ENCODE results near the gene DNMBP.

The DNMBP gene

DNA sequence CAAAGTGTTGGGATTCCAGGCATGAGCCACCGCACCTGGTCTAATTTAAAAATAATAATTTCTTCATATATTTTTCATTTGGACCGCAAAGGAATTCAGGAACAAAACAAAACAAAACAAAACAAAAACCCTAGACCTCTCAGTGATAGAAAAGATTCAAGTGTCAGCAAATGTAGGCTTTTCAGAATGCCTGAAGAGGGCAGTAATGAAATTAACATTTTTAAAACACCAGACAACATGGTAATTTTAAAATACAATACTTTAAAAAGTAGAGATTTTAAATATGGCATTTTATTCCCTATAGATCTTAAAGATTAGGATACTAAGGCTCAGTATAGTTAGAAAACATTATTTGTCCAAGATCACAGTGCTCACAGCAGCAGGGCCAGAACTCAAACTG is 36.6 kb downstream of the DNMBP start:
- no peaks in the 10 kb centered on the region for H4K20me1 ChIP-seq (ENCODE audit: insufficient read depth, low read length)
- H3K36me3 ChIP-seq (replicated peaks; ENCODE audit: insufficient read depth, low read length): no peaks in the 10 kb centered on the region
- H3K27ac ChIP-seq (ENCODE audit: low read length): no peak overlapping the region
- no peak for DNase-seq
- H3K79me2 ChIP-seq (ENCODE audit: low read length): no peaks in the 10 kb centered on the region
- H3K4me2 ChIP-seq (ENCODE audit: low read depth, low read length): no peak overlapping the region
- TF ChIP-seq CTCF (IDR thresholded peaks at IDR 0.05; ENCODE audit: low read length) (no peak; the same call in 1 of the 2 replicates), EZH2phosphoT487 (IDR thresholded peaks at IDR 0.05; ENCODE audit: low read length) (no peak), EZH2 (optimal IDR thresholded peaks at IDR 0.05; ENCODE audit: low read depth, low read length) (no peak)
- no peak overlapping the region for H2AFZ ChIP-seq (ENCODE audit: low read length)
- H3K9me3 ChIP-seq (replicated peaks; ENCODE audit: insufficient read depth, low read length): no peaks in the 10 kb centered on the region
- H3K9ac ChIP-seq (ENCODE audit: low read length): no peak overlapping the region
- no peak overlapping the region for H3K4me3 ChIP-seq (ENCODE audit: low read length)
- H3K4me1 ChIP-seq (ENCODE audit: low read length): no peaks in the 10 kb centered on the region
- no peaks in the 10 kb centered on the region for H3K27me3 ChIP-seq (replicated peaks; ENCODE audit: insufficient read depth, low read length)
- H3F3A ChIP-seq (ENCODE audit: insufficient read depth, low read length): no peaks in the 10 kb centered on the region
- H3K9me2 ChIP-seq (replicated peaks; ENCODE audit: insufficient read depth, low read length): no peaks in the 10 kb centered on the region

DNA sequence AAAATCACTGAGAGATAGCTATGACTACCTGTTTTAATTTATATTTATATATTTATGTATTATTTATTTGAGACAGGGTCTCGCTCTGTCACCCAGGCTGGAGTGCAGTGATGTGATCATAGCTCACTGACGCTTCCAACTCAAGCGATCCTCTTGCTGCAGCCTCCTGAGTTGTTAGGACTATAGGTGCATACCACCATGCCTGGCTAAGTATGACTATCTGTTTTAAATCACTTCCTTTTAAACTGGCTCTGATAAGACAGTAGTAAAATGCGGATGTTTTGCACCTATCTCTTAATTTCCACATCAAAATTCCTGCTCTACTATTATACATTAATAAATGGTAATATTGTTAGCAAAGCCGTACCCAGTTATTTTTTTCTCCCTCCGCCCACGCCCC is 41.8 kb downstream of the DNMBP start:
- no peaks in the 10 kb centered on the region for H3K27me3 ChIP-seq (replicated peaks; ENCODE audit: insufficient read depth, low read length)
- H3K27ac ChIP-seq (ENCODE audit: low read length): no peak overlapping the region
- H3K9me2 ChIP-seq (replicated peaks; ENCODE audit: insufficient read depth, low read length): no peaks in the 10 kb centered on the region
- H3F3A ChIP-seq (ENCODE audit: insufficient read depth, low read length): no peaks in the 10 kb centered on the region
- no peak for DNase-seq
- no peaks in the 10 kb centered on the region for H3K4me1 ChIP-seq (ENCODE audit: low read length)
- no peaks in the 10 kb centered on the region for H3K9me3 ChIP-seq (replicated peaks; ENCODE audit: insufficient read depth, low read length)
- no peaks in the 10 kb centered on the region for H3K79me2 ChIP-seq (ENCODE audit: low read length)
- H2AFZ ChIP-seq (ENCODE audit: low read length): no peak overlapping the region
- no peak overlapping the region for H3K4me2 ChIP-seq (ENCODE audit: low read depth, low read length)
- H3K4me3 ChIP-seq (ENCODE audit: low read length): no peak overlapping the region
- no peak for TF ChIP-seq CTCF (IDR thresholded peaks at IDR 0.05; ENCODE audit: low read length)
- no peak for TF ChIP-seq EZH2 (optimal IDR thresholded peaks at IDR 0.05; ENCODE audit: low read depth, low read length)
- no peak for TF ChIP-seq EZH2phosphoT487 (IDR thresholded peaks at IDR 0.05; ENCODE audit: low read length)
- no peaks in the 10 kb centered on the region for H3K36me3 ChIP-seq (replicated peaks; ENCODE audit: insufficient read depth, low read length)
- H3K9ac ChIP-seq (ENCODE audit: low read length): no peak overlapping the region
- no peaks in the 10 kb centered on the region for H4K20me1 ChIP-seq (ENCODE audit: insufficient read depth, low read length)

DNA sequence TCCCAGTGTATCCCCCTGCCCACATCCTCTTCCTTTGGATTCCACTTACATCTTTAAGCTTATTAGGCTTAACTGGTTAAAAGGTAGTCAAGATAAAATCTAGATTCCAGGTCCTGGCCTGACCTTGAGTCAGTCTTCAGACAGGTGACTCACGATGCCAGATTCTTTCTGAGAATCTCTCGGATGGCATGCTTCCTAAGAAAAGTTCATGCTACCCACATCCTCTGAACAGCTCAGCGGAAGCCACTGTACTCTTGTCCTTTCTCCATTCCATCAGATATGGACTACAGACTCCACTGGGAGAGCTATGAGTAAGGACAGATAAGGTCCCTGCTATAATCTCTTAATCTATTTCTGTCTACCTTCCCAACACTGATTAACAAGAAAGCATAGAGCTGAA is 43.4 kb downstream of the DNMBP start:
- TF ChIP-seq EZH2phosphoT487 (IDR thresholded peaks at IDR 0.05; ENCODE audit: low read length): no peak
- no peak for TF ChIP-seq CTCF (IDR thresholded peaks at IDR 0.05; ENCODE audit: low read length)
- no peak for TF ChIP-seq EZH2 (optimal IDR thresholded peaks at IDR 0.05; ENCODE audit: low read depth, low read length)
- DNase-seq: no peak
- H4K20me1 ChIP-seq (ENCODE audit: insufficient read depth, low read length): no peaks in the 10 kb centered on the region
- no peaks in the 10 kb centered on the region for H3K4me1 ChIP-seq (ENCODE audit: low read length)
- no peak overlapping the region for H3K4me3 ChIP-seq (ENCODE audit: low read length)
- no peaks in the 10 kb centered on the region for H3K9me2 ChIP-seq (replicated peaks; ENCODE audit: insufficient read depth, low read length)
- H3K4me2 ChIP-seq (ENCODE audit: low read depth, low read length): no peak overlapping the region
- H2AFZ ChIP-seq (ENCODE audit: low read length): no peak overlapping the region
- no peak overlapping the region for H3K9ac ChIP-seq (ENCODE audit: low read length)
- H3K79me2 ChIP-seq (ENCODE audit: low read length): no peaks in the 10 kb centered on the region
- H3K27me3 ChIP-seq (replicated peaks; ENCODE audit: insufficient read depth, low read length): no peaks in the 10 kb centered on the region
- no peaks in the 10 kb centered on the region for H3K36me3 ChIP-seq (replicated peaks; ENCODE audit: insufficient read depth, low read length)
- H3K9me3 ChIP-seq (replicated peaks; ENCODE audit: insufficient read depth, low read length): no peaks in the 10 kb centered on the region
- no peaks in the 10 kb centered on the region for H3F3A ChIP-seq (ENCODE audit: insufficient read depth, low read length)
- no peak overlapping the region for H3K27ac ChIP-seq (ENCODE audit: low read length)
